ENCODE results near the gene ZMYND11. TPM values are rescaled to one million over a fixed set of nuclear protein-coding genes. Genes with fewer than 3 reads are reported as not detected.

The ZMYND11 gene
- 82.3 TPM for total RNA-seq
- long read RNA-seq, full-length matches to known transcripts: 39 of 203 reads
- long read RNA-seq, partial matches to known transcripts: 21 of 203 reads
- long read RNA-seq, other reads (novel, unspliced or antisense): 143 of 203 reads

DNA sequence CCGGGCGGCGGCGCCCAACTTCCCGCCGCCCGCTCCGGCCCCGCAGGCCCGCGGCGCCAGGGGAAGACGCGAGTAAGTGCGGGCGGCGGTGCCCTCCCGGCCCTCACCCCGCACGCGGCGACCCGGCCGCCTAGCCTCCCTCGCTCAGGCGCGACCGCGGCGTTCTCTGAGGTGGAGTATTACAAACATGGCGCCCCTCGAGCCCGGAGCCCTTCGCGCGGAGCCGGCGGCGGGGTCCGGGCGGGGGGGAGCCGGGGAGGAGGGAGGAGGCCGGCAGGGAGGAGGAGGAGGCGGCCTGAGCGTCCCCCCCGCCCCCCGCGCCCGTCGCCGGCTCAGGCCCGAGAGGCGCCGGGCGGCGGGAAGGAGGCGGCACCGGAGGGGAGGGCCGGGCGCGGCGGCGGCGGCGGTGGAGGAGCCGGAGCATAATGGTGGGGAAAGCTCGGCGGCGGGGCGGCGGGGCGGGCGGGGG is at the start of gene ZMYND11:
Gene ZMYND11 (plus strand): TSS at position 324 of the 469 bp plus-strand sequence. CDS start 44,558 bp downstream, outside the sequence.
- DNase-seq: peak; percentile 89
- TF ChIP-seq, protein P1, sequence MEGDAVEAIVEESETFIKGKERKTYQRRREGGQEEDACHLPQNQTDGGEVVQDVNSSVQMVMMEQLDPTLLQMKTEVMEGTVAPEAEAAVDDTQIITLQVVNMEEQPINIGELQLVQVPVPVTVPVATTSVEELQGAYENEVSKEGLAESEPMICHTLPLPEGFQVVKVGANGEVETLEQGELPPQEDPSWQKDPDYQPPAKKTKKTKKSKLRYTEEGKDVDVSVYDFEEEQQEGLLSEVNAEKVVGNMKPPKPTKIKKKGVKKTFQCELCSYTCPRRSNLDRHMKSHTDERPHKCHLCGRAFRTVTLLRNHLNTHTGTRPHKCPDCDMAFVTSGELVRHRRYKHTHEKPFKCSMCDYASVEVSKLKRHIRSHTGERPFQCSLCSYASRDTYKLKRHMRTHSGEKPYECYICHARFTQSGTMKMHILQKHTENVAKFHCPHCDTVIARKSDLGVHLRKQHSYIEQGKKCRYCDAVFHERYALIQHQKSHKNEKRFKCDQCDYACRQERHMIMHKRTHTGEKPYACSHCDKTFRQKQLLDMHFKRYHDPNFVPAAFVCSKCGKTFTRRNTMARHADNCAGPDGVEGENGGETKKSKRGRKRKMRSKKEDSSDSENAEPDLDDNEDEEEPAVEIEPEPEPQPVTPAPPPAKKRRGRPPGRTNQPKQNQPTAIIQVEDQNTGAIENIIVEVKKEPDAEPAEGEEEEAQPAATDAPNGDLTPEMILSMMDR (IDR thresholded peaks at IDR 0.05): no peak
- ATAC-seq: peak; percentile 85

GRCh38 chr10:86031-86430 is 49.2 kb upstream of the ZMYND11 start:
- Histone ChIP-seq H3K9me3 (no peaks in the 10 kb centered on the region), H3K4me3 (no peak overlapping the region), H3K4me1 (no peaks in the 10 kb centered on the region), H3K27me3 (no peaks in the 10 kb centered on the region), H3K27ac (no peak overlapping the region), H3K36me3 (no peaks in the 10 kb centered on the region)
- DNase-seq (no peak), ATAC-seq (no peak)
- intact Hi-C loops (cut with DNase I): no loop called here
- TF ChIP-seq, protein P1 (IDR thresholded peaks at IDR 0.05): no peak

More for the DNA sequence above, at the start of gene ZMYND11:
- H3K4me1 ChIP-seq: peaks cover 27% of the 10 kb centered on the region
- H3K9me3 ChIP-seq: no peaks in the 10 kb centered on the region
- H3K27ac ChIP-seq: peak within 1 kb of the TSS; percentile 97
- no peaks in the 10 kb centered on the region for H3K27me3 ChIP-seq
- peak within 1 kb of the TSS; percentile 93 for H3K4me3 ChIP-seq
- H3K36me3 ChIP-seq: no peaks in the 10 kb centered on the region
- intact Hi-C loops (cut with DNase I): no loop called here

- no peaks in the 10 kb centered on the region for H3K27me3 ChIP-seq
- H3K27ac ChIP-seq: no peak overlapping the region
- H3K36me3 ChIP-seq: no peaks in the 10 kb centered on the region
- DNase-seq (no peak), ATAC-seq (peak; percentile 43)
- TF ChIP-seq, protein P1 (IDR thresholded peaks at IDR 0.05): no peak
- no peaks in the 10 kb centered on the region for H3K9me3 ChIP-seq
- H3K4me1 ChIP-seq: peaks cover 7% of the 10 kb centered on the region
- H3K4me3 ChIP-seq: no peak overlapping the region
- intact Hi-C loops (cut with DNase I): no loop called here
Measured at GRCh38 chr10:87177-88080, 47.8 kb upstream of the ZMYND11 start.

GRCh38 chr10:88253-88652 is 47.0 kb upstream of the ZMYND11 start:
- no peaks in the 10 kb centered on the region for H3K9me3 ChIP-seq
- intact Hi-C loops (cut with DNase I): no loop called here
- peaks cover 7% of the 10 kb centered on the region for H3K4me1 ChIP-seq
- H3K36me3 ChIP-seq: no peaks in the 10 kb centered on the region
- H3K27me3 ChIP-seq: no peaks in the 10 kb centered on the region
- TF ChIP-seq, protein P1 (IDR thresholded peaks at IDR 0.05): no peak
- ATAC-seq: peak; percentile 19
- no peak overlapping the region for H3K4me3 ChIP-seq
- no peak for DNase-seq
- H3K27ac ChIP-seq: no peak overlapping the region

GRCh38 chr10:89248-89647 is 46.0 kb upstream of the ZMYND11 start:
- no peak for DNase-seq
- TF ChIP-seq, protein P1 (IDR thresholded peaks at IDR 0.05): no peak
- no peaks in the 10 kb centered on the region for H3K27me3 ChIP-seq
- no peak for ATAC-seq
- peaks cover 7% of the 10 kb centered on the region for H3K4me1 ChIP-seq
- intact Hi-C loops (cut with DNase I): no loop called here
- no peak overlapping the region for H3K4me3 ChIP-seq
- H3K36me3 ChIP-seq: no peaks in the 10 kb centered on the region
- H3K9me3 ChIP-seq: no peaks in the 10 kb centered on the region
- no peak overlapping the region for H3K27ac ChIP-seq
